Measurements from ENCODE around the gene SCAF8. TPM values are rescaled to one million over a fixed set of nuclear protein-coding genes. Genes with fewer than 3 reads are reported as not detected.

The SCAF8 gene
- total and polyA plus RNA-seq, 4 experiments from 2014 or later = 4.5 to 60.5 (median 40.2) TPM

DNA sequence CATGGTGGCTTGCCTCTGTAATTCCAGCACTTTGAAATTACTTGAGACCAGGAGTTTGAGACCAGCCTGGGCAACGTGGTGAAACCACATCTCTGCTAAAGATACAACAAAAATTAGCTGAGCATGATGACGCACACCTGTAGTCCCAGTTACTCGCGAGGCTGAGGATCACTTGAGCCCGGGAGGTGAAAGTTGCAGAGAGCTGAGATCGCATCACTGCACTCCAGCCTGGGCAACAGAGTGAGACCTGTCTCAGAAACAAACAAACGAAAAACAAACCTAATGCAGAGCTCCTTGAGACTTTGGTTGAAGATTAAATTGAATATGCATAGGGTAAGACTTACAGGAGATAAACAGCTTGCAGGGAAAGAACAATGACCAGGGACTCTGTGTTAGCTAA, 80.8 kb downstream of the SCAF8 start:
- peak overlapping the region in 1 of 7 donors; percentile 23 for H3K27ac Mint-ChIP-seq
- POLR2A ChIA-PET (ENCODE audit: partially characterized antibody) = interaction anchor here (1.2 kb wide), 1 partner anchor 55 kb away, joined by 3 read pairs; no protein-coding TSS in a partner anchor
- no peak overlapping the region for H3K4me3 Mint-ChIP-seq
- peaks cover 71% of the 10 kb centered on the region for H3K36me3 ChIP-seq (ENCODE audit: insufficient read depth, low read length)
- no peak for DNase-seq
- H3K4me1 ChIP-seq (ENCODE audit: insufficient read depth, low read length) = no peaks in the 10 kb centered on the region
- peaks cover 0 to 11% (median 4%) of the 10 kb centered on the region in 4 donors for H3K4me1 Mint-ChIP-seq
- intact Hi-C loops (cut with micrococcal nuclease) = no loop called here
- no peaks in the 10 kb centered on the region for H3K9me3 ChIP-seq (ENCODE audit: control insufficient read depth in 1 of 2, low read length in 2 of 2)
- H3K27me3 ChIP-seq (ENCODE audit: insufficient read depth, low read length) = no peaks in the 10 kb centered on the region
- no peaks in the 10 kb centered on the region for H3K27me3 Mint-ChIP-seq
- no peak overlapping the region for H3K4me3 ChIP-seq (ENCODE audit: low read length in 2 of 2)
- CTCF ChIA-PET (ENCODE audit: partially characterized antibody) = interaction anchor here (1.1 kb wide), 1 partner anchor 139 kb away, joined by 5 read pairs; no protein-coding TSS in a partner anchor
- peaks cover 73 to 81% of the 10 kb centered on the region in 2 donors for H3K36me3 Mint-ChIP-seq
- no peak overlapping the region for H3K27ac ChIP-seq (ENCODE audit: low read depth, low read length)
- H3K9me3 Mint-ChIP-seq = no peaks in the 10 kb centered on the region

DNA sequence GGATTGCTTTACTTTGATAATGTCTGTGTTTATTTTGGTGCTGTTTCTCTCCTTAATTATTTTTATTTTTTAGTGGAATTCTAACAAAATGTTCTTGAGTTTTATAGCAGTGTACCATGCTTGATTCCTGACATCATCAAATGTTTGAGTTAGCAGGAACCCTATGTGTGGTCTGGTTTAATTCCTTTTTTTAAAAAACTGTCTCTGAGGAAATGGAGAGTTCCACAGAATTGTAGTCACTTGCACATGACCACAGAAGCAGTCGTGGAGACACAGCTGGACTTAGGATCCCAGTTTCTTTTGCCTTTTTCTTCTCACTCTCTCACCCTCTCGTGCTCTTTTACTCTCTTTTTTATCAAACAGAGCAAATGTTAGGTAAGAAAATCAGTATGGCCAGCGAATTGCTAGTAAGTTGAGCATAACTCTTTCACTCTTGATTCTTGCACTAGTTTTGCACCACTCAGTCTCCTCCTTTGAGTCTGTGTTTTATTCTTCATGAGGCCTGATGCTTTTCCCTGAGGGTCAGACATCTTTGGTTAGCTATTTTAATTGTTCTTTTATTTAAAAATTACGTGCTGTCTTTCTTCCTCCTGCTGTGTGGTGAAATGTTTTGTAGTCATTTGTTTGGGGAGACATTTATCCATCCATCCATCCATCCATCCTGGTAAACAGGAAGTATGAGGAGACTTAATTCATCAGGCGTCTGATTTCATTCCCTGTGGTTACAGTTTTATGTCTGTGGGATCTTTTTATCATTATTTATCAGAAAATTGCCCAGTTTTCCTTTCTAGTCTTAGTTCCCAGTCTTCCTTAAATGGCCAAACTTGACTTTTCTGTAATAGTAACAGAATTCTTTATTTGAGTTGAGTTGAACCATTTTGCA, 83.0 kb downstream of the SCAF8 start:
- peaks cover 66 to 77% of the 10 kb centered on the region in 2 donors for H3K36me3 Mint-ChIP-seq
- H3K4me3 ChIP-seq (ENCODE audit: low read length in 2 of 2) = no peak overlapping the region
- H3K9me3 Mint-ChIP-seq = no peaks in the 10 kb centered on the region
- H3K4me1 ChIP-seq (ENCODE audit: insufficient read depth, low read length) = no peaks in the 10 kb centered on the region
- H3K27ac ChIP-seq (ENCODE audit: low read depth, low read length) = no peak overlapping the region
- DNase-seq = no peak
- ChIA-PET POLR2A (ENCODE audit: partially characterized antibody) (interaction anchor here (1.0 kb wide), 1 partner anchor 16 kb away, joined by 3 read pairs; no protein-coding TSS in a partner anchor), CTCF (ENCODE audit: partially characterized antibody) (no interaction called here)
- no peaks in the 10 kb centered on the region for H3K27me3 ChIP-seq (ENCODE audit: insufficient read depth, low read length)
- no peaks in the 10 kb centered on the region for H3K27me3 Mint-ChIP-seq
- H3K4me3 Mint-ChIP-seq = no peak overlapping the region
- peaks cover 0 to 11% (median 4%) of the 10 kb centered on the region in 4 donors for H3K4me1 Mint-ChIP-seq
- intact Hi-C loops (cut with micrococcal nuclease) = loop anchor here (2.0 kb wide), 1 partner anchor 15 kb away; no protein-coding TSS in a partner anchor
- H3K27ac Mint-ChIP-seq = peak overlapping the region in 2 of 7 donors; percentile 25 to 42
- peaks cover 58% of the 10 kb centered on the region for H3K36me3 ChIP-seq (ENCODE audit: insufficient read depth, low read length)
- no peaks in the 10 kb centered on the region for H3K9me3 ChIP-seq (ENCODE audit: control insufficient read depth in 1 of 2, low read length in 2 of 2)

DNA sequence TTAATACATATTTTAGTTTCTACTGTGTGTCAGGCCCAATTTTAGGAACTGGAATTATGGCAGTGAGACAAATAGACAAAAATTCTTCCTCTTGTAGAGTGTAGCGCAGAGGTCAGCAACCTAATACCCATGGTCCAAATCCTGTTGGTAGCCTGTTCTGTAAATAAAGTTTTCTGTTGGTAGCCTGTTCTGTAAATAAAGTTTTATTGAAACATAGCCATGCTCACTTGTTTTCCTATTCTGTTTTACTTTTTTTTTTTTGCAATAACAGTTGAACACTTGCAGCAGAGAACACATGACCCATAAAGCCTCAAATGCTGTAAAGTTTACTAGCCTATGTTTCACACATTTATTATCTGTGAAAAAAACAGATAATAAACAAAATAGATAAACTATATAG, 87.9 kb downstream of the SCAF8 start:
- peaks cover 11 to 15% (median 14%) of the 10 kb centered on the region in 4 donors for H3K4me1 Mint-ChIP-seq
- no peak overlapping the region for H3K4me3 ChIP-seq (ENCODE audit: low read length in 2 of 2)
- H3K4me1 ChIP-seq (ENCODE audit: insufficient read depth, low read length) = no peaks in the 10 kb centered on the region
- H3K27me3 ChIP-seq (ENCODE audit: insufficient read depth, low read length) = no peaks in the 10 kb centered on the region
- no peak for DNase-seq
- H3K27me3 Mint-ChIP-seq = no peaks in the 10 kb centered on the region
- CTCF ChIA-PET (ENCODE audit: partially characterized antibody) = interaction anchor here (0.8 kb wide), 1 partner anchor 145 kb away, joined by 4 read pairs; no protein-coding TSS in a partner anchor
- H3K9me3 Mint-ChIP-seq = no peaks in the 10 kb centered on the region
- POLR2A ChIA-PET (ENCODE audit: partially characterized antibody) = no interaction called here
- peaks cover 57% of the 10 kb centered on the region for H3K36me3 ChIP-seq (ENCODE audit: insufficient read depth, low read length)
- intact Hi-C loops (cut with micrococcal nuclease) = no loop called here
- peak overlapping the region in 1 of 8 donors; percentile 15 for H3K4me3 Mint-ChIP-seq
- peak overlapping the region in 2 of 7 donors; percentile 6 to 20 for H3K27ac Mint-ChIP-seq
- H3K36me3 Mint-ChIP-seq = peaks cover 58 to 73% of the 10 kb centered on the region in 2 donors
- H3K9me3 ChIP-seq (ENCODE audit: control insufficient read depth in 1 of 2, low read length in 2 of 2) = no peaks in the 10 kb centered on the region
- H3K27ac ChIP-seq (ENCODE audit: low read depth, low read length) = no peak overlapping the region

DNA sequence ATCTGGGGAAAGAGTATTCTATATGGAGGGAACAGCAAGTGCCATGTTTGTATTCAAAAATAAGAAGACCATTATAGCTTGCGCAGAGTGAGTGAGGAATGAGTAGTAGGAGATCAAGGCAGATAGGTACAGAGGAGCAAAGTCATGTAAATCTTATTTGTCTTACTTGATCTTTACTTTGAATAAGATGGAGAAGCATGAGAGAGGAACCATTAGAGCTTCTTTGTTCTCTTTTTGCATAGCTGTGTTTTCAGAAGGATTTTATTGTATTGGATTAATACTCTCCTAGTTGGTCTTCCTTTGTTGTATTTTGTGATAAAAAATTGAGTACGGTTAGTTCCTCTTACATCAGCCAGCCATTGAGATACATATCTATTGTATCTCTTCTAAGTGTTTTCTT, 88.4 kb downstream of the SCAF8 start:
- intact Hi-C loops (cut with micrococcal nuclease) = no loop called here
- Histone ChIP-seq H3K27ac (ENCODE audit: low read depth, low read length) (no peak overlapping the region), H3K4me1 (ENCODE audit: insufficient read depth, low read length) (no peaks in the 10 kb centered on the region), H3K9me3 (ENCODE audit: control insufficient read depth in 1 of 2, low read length in 2 of 2) (no peaks in the 10 kb centered on the region), H3K36me3 (ENCODE audit: insufficient read depth, low read length) (peaks cover 51% of the 10 kb centered on the region), H3K27me3 (ENCODE audit: insufficient read depth, low read length) (no peaks in the 10 kb centered on the region), H3K4me3 (ENCODE audit: low read length in 2 of 2) (no peak overlapping the region)
- DNase-seq = no peak
- POLR2A ChIA-PET (ENCODE audit: partially characterized antibody) = no interaction called here
- H3K36me3 Mint-ChIP-seq = peaks cover 52 to 67% of the 10 kb centered on the region in 2 donors
- no peaks in the 10 kb centered on the region for H3K9me3 Mint-ChIP-seq
- H3K27me3 Mint-ChIP-seq = no peaks in the 10 kb centered on the region
- CTCF ChIA-PET (ENCODE audit: partially characterized antibody) = no interaction called here
- peaks cover 8 to 15% (median 12%) of the 10 kb centered on the region in 4 donors for H3K4me1 Mint-ChIP-seq
- H3K27ac Mint-ChIP-seq = peak overlapping the region in 6 of 7 donors; percentile 6 to 41 (median 22)
- H3K4me3 Mint-ChIP-seq = no peak overlapping the region

DNA sequence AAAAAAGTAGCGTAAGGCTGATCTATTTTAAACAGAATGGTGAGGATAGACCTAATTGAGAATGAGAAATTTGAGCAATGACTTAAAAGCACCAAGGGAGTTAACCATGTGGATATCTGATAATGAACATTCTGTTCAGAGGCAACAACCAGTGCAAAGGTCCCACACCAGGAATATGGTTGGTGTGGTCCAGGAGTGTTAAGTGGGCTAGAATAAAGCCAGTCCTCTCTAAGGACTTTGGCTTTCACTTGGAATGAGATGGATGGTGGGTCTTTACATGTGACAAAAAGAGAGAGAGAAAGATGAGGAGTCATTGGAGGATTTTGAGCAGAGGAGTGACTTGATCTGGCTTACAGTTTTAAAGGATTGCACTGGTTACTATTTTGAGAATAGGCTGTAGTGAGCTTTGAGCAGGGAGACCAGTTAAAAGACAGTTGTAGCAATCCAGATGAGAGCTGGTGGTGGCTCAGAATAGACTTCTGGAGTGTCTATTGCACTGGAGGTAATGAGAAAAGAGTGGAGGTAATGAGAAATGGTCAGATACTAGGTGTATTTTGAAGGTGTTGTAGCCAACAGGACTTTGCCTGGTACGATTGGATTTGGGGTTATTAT, 89.8 kb downstream of the SCAF8 start:
- Histone ChIP-seq H3K4me1 (ENCODE audit: insufficient read depth, low read length) (no peaks in the 10 kb centered on the region), H3K27ac (ENCODE audit: low read depth, low read length) (no peak overlapping the region), H3K4me3 (ENCODE audit: low read length in 2 of 2) (no peak overlapping the region), H3K27me3 (ENCODE audit: insufficient read depth, low read length) (no peaks in the 10 kb centered on the region), H3K9me3 (ENCODE audit: control insufficient read depth in 1 of 2, low read length in 2 of 2) (no peaks in the 10 kb centered on the region), H3K36me3 (ENCODE audit: insufficient read depth, low read length) (peaks cover 44% of the 10 kb centered on the region)
- ChIA-PET CTCF (ENCODE audit: partially characterized antibody) (no interaction called here), POLR2A (ENCODE audit: partially characterized antibody) (no interaction called here)
- Mint-ChIP-seq H3K27ac (peak overlapping the region in 6 of 7 donors; percentile 4 to 80 (median 36)), H3K9me3 (no peaks in the 10 kb centered on the region), H3K4me1 (peaks cover 11 to 17% (median 14%) of the 10 kb centered on the region in 4 donors), H3K4me3 (no peak overlapping the region), H3K36me3 (peaks cover 46 to 66% of the 10 kb centered on the region in 2 donors), H3K27me3 (no peaks in the 10 kb centered on the region)
- intact Hi-C loops (cut with micrococcal nuclease) = no loop called here
- DNase-seq = no peak

DNA sequence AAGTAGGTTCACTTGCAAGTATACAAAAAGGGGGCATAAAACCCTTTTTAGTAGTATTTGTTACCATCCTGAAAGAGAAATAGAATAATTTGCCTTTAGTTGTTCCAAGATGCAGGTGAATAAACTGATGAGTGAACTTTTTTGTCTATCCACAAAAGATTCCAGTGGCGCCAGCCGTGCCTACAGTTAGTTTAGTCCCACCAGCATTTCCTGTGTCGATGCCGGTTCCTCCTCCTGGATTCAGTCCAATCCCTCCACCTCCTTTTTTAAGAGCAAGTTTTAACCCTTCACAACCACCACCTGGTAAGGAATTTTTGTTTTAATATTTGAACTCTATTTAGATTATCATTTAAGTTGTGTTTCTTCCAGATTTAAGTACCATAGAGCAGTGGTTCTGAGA, 90.9 kb downstream of the SCAF8 start:
- H3K9me3 ChIP-seq (ENCODE audit: control insufficient read depth in 1 of 2, low read length in 2 of 2) = no peaks in the 10 kb centered on the region
- H3K4me1 ChIP-seq (ENCODE audit: insufficient read depth, low read length) = no peaks in the 10 kb centered on the region
- H3K4me3 ChIP-seq (ENCODE audit: low read length in 2 of 2) = no peak overlapping the region
- intact Hi-C loops (cut with micrococcal nuclease) = no loop called here
- H3K27ac Mint-ChIP-seq = peak overlapping the region in 3 of 7 donors; percentile 1 to 15 (median 2)
- H3K27me3 ChIP-seq (ENCODE audit: insufficient read depth, low read length) = no peaks in the 10 kb centered on the region
- peaks cover 40 to 61% of the 10 kb centered on the region in 2 donors for H3K36me3 Mint-ChIP-seq
- peaks cover 12 to 22% (median 15%) of the 10 kb centered on the region in 4 donors for H3K4me1 Mint-ChIP-seq
- CTCF ChIA-PET (ENCODE audit: partially characterized antibody) = no interaction called here
- DNase-seq = no peak
- no peaks in the 10 kb centered on the region for H3K9me3 Mint-ChIP-seq
- peaks cover 42% of the 10 kb centered on the region for H3K36me3 ChIP-seq (ENCODE audit: insufficient read depth, low read length)
- no peak overlapping the region for H3K4me3 Mint-ChIP-seq
- no peak overlapping the region for H3K27ac ChIP-seq (ENCODE audit: low read depth, low read length)
- H3K27me3 Mint-ChIP-seq = no peaks in the 10 kb centered on the region
- POLR2A ChIA-PET (ENCODE audit: partially characterized antibody) = no interaction called here

DNA sequence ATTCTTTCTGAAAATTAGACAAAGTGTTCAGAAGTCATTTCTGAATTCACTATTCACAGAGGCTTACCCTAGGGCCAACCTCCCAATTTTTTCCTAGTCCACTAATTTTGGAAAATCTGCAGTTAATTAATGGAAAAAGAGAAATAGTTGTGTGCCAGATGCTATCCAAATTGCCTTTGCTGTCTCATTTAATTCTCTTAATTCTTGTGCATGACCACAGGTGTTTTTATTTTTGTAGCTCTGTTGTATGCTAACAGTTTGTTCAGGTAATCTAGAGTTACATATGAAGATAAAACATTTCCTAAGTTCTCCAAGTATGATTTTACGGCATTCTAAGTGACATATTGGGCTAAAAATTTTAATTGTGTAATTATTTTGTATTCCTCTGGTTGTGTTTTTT, 96.8 kb downstream of the SCAF8 start:
- H3K4me3 ChIP-seq (ENCODE audit: low read length in 2 of 2) = no peak overlapping the region
- no peak overlapping the region for H3K4me3 Mint-ChIP-seq
- peaks cover 17 to 30% (median 22%) of the 10 kb centered on the region in 4 donors for H3K4me1 Mint-ChIP-seq
- ChIA-PET POLR2A (ENCODE audit: partially characterized antibody) (no interaction called here), CTCF (ENCODE audit: partially characterized antibody) (no interaction called here)
- intact Hi-C loops (cut with micrococcal nuclease) = loop anchor here (2.0 kb wide), 1 partner anchor 13 kb away; no protein-coding TSS in a partner anchor
- H3K9me3 ChIP-seq (ENCODE audit: control insufficient read depth in 1 of 2, low read length in 2 of 2) = no peaks in the 10 kb centered on the region
- H3K9me3 Mint-ChIP-seq = no peaks in the 10 kb centered on the region
- H3K27me3 ChIP-seq (ENCODE audit: insufficient read depth, low read length) = no peaks in the 10 kb centered on the region
- DNase-seq = no peak
- no peaks in the 10 kb centered on the region for H3K27me3 Mint-ChIP-seq
- no peak overlapping the region for H3K27ac ChIP-seq (ENCODE audit: low read depth, low read length)
- peaks cover 7% of the 10 kb centered on the region for H3K4me1 ChIP-seq (ENCODE audit: insufficient read depth, low read length)
- peak overlapping the region in 1 of 7 donors; percentile 32 for H3K27ac Mint-ChIP-seq
- H3K36me3 Mint-ChIP-seq = peaks cover 35 to 63% of the 10 kb centered on the region in 2 donors
- H3K36me3 ChIP-seq (ENCODE audit: insufficient read depth, low read length) = peaks cover 37% of the 10 kb centered on the region
